Stomach smooth muscle (tissue), 2 donors: ENCODE data around the gene PPFIA1.
"Not testable (repeated sequence)": the region's sequence is repeated elsewhere in the genome, so short reads cannot be mapped to it uniquely, and the experiment has no call there.

Experiments used
- H3K27ac ChIP-seq: one replicate; pipeline ENCODE4 v1.7.0; 2013; ENCODE audit warnings: mild to moderate bottlenecking, low read length, inconsistent platforms
- H3K27me3 ChIP-seq, 2 donors: one replicate each; pipeline ENCODE4 v1.7.0; 2013; ENCODE audit warnings: low read length in 2 of 2; ENCODE audit not compliant: insufficient read depth in 2 of 2, control insufficient read depth in 1 of 2
- H3K36me3 ChIP-seq, 2 donors: one replicate each; pipeline ENCODE4 v1.7.0; 2013; ENCODE audit warnings: low read length in 2 of 2; ENCODE audit not compliant: control insufficient read depth in 2 of 2, insufficient read depth in 2 of 2
- H3K4me1 ChIP-seq: one replicate; pipeline ENCODE4 v1.7.0; 2013; ENCODE audit warnings: low read length; ENCODE audit not compliant: control insufficient read depth, insufficient read depth
- H3K4me3 ChIP-seq, 2 donors: one replicate each; pipeline ENCODE4 v1.7.0; 2013; ENCODE audit warnings: low read length in 2 of 2
- H3K9ac ChIP-seq, 2 donors: one replicate each; pipeline ENCODE4 v1.7.0; 2013; ENCODE audit warnings: low read length in 2 of 2, mild to moderate bottlenecking in 1 of 2
- H3K9me3 ChIP-seq, 2 donors: one replicate each; pipeline ENCODE4 v1.7.0; 2013; ENCODE audit warnings: low read length in 2 of 2; ENCODE audit not compliant: control insufficient read depth in 2 of 2
- donor health status: healthy.
- donor health status: Pancreatic carcinoma.

PPFIA1 gene

GRCh38 chr11:70324376-70325115 is 54.1 kb downstream of the PPFIA1 start:
- Histone ChIP-seq H3K36me3 (peaks cover 16 to 25% of the 10 kb centered on the region in 2 donors), H3K9me3 (no peaks in the 10 kb centered on the region), H3K27me3 (no peaks in the 10 kb centered on the region), H3K27ac (no peak overlapping the region), H3K9ac (no peak overlapping the region), H3K4me3 (no peak overlapping the region), H3K4me1 (peaks cover 7% of the 10 kb centered on the region)

- Histone ChIP-seq H3K9ac (no peak overlapping the region), H3K27ac (no peak overlapping the region), H3K4me3 (no peak overlapping the region)
Measured at GRCh38 chr11:70325824-70326223, 55.3 kb downstream of the PPFIA1 start.

DNA sequence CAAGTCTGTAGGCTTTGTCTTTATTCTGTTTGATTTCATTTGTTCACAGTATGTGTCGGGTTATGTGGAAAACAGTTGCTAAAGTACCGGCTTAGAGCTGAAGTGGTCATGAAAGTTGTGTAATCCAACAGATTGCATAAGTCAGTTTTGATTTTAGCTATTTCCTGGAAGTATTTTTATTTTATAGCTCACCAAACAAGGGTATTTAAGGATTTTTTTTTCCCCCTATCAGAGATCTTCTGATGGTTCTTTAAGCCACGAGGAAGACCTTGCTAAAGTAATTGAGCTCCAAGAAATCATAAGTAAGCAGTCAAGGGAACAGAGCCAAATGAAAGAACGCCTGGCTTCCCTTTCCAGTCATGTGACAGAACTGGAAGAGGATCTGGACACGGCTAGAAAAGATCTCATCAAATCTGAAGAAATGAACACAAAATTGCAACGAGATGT is 55.9 kb downstream of the PPFIA1 start:
- Histone ChIP-seq H3K27ac (no peak overlapping the region), H3K27me3 (no peaks in the 10 kb centered on the region), H3K36me3 (peaks cover 22 to 26% of the 10 kb centered on the region in 2 donors), H3K9ac (no peak overlapping the region), H3K4me3 (no peak overlapping the region), H3K4me1 (peaks cover 7% of the 10 kb centered on the region), H3K9me3 (no peaks in the 10 kb centered on the region)

More at GRCh38 chr11:70325824-70326223, 55.3 kb downstream of the PPFIA1 start:
- peaks cover 22 to 27% of the 10 kb centered on the region in 2 donors for H3K36me3 ChIP-seq
- no peaks in the 10 kb centered on the region for H3K27me3 ChIP-seq
- no peaks in the 10 kb centered on the region for H3K9me3 ChIP-seq
- H3K4me1 ChIP-seq = peaks cover 7% of the 10 kb centered on the region

- H3K9ac ChIP-seq = no peak overlapping the region
- peaks cover 26 to 29% of the 10 kb centered on the region in 2 donors for H3K36me3 ChIP-seq
Measured at GRCh38 chr11:70326833-70327232, 56.3 kb downstream of the PPFIA1 start.

DNA sequence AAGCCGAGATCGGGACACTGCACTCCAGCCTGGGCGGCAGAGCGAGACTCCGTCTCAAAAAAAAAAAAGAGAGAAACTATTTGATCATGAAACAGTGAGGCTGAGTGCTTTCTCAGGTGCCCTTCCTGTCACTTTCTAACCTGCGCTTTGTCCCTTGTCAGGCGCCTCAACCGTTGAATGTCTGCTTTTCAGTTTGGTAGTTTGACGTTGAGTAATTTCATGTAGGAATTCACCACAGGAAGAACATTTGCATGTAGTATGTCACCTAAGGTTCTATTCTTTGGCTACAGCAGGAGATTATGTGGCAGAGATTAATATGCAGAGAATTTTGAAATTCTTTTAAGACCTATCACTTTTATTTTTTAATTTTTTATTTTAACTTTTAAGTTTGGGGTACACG is 57.2 kb downstream of the PPFIA1 start:
- Histone ChIP-seq H3K36me3 (peaks cover 32 to 36% of the 10 kb centered on the region in 2 donors), H3K9ac (no peak overlapping the region), H3K27ac (no peak overlapping the region), H3K9me3 (no peaks in the 10 kb centered on the region), H3K27me3 (no peaks in the 10 kb centered on the region), H3K4me1 (peaks cover 7% of the 10 kb centered on the region), H3K4me3 (no peak overlapping the region)

More at GRCh38 chr11:70326833-70327232, 56.3 kb downstream of the PPFIA1 start:
- Histone ChIP-seq H3K9me3 (no peaks in the 10 kb centered on the region), H3K27ac (no peak overlapping the region), H3K4me1 (peaks cover 7% of the 10 kb centered on the region), H3K27me3 (no peaks in the 10 kb centered on the region), H3K4me3 (no peak overlapping the region)

DNA sequence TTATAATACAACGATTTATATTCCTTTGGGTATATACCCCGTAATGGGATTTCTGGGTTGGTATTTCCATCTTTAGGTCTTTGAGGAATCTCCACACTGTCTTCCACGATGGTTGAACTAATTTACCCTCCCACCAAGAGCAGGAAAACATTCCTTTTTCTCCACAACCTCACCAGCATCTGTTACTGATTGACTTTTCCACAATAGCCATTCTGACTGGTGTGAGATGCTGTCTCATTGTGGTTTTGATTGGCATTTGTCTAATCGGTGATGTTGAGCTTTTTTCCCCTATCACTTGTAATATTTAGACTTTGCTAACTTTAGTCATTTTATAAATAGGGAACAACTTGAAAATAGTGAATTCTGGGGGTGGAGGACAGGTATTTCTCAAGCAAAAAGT is 58.1 kb downstream of the PPFIA1 start:
- H3K36me3 ChIP-seq = peaks cover 39 to 42% of the 10 kb centered on the region in 2 donors
- H3K27ac ChIP-seq = no peak overlapping the region
- no peak overlapping the region for H3K4me3 ChIP-seq
- H3K9ac ChIP-seq = no peak overlapping the region
- H3K27me3 ChIP-seq = no peaks in the 10 kb centered on the region
- H3K4me1 ChIP-seq = peaks cover 1% of the 10 kb centered on the region
- no peaks in the 10 kb centered on the region for H3K9me3 ChIP-seq

DNA sequence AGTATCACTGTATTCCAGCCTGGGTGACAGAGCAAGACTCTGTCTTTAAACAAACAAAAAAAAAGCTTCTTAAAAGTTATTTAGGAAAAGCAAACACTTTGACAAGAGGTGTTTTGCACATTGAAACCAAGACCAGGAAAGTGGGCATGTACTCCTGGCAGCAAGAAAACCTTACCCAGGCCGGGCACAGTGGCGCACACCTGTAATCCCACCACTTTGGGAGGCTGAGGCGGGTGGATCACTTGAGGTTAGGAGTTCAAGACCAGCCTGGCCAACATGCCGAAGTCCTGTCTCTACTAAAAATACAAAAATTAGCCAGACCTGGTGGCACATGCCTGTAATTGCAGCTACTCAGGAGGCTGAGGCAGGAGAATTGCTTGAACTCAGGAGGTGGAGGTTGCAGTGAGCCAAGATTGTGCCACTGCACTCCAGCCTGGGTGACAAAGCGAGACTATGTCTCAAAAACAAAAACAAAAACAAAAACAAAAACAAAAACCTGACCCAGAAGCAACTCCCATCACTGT is 60.9 kb downstream of the PPFIA1 start:
- H3K27ac ChIP-seq, H3K4me1 ChIP-seq, H3K9me3 ChIP-seq, H3K9ac ChIP-seq, H3K4me3 ChIP-seq, H3K27me3 ChIP-seq: not testable (repeated sequence)
- H3K36me3 ChIP-seq = peaks cover 51 to 58% of the 10 kb centered on the region in 2 donors

GRCh38 chr11:70331901-70332300 is 61.4 kb downstream of the PPFIA1 start:
- no peaks in the 10 kb centered on the region for H3K4me1 ChIP-seq
- H3K27me3 ChIP-seq = no peaks in the 10 kb centered on the region
- no peak overlapping the region for H3K4me3 ChIP-seq
- peaks cover 54 to 60% of the 10 kb centered on the region in 2 donors for H3K36me3 ChIP-seq
- H3K27ac ChIP-seq = no peak overlapping the region
- H3K9me3 ChIP-seq = no peaks in the 10 kb centered on the region
- no peak overlapping the region for H3K9ac ChIP-seq

GRCh38 chr11:70332567-70332966 is 62.1 kb downstream of the PPFIA1 start:
- H3K4me3 ChIP-seq = no peak overlapping the region
- peaks cover 55 to 63% of the 10 kb centered on the region in 2 donors for H3K36me3 ChIP-seq
- no peak overlapping the region for H3K9ac ChIP-seq
- H3K9me3 ChIP-seq = no peaks in the 10 kb centered on the region
- H3K27ac ChIP-seq = no peak overlapping the region
- H3K27me3 ChIP-seq = no peaks in the 10 kb centered on the region
- no peaks in the 10 kb centered on the region for H3K4me1 ChIP-seq

GRCh38 chr11:70333261-70333660 is 62.8 kb downstream of the PPFIA1 start:
- H3K9ac ChIP-seq = no peak overlapping the region
- H3K4me1 ChIP-seq = no peaks in the 10 kb centered on the region
- H3K9me3 ChIP-seq = no peaks in the 10 kb centered on the region
- no peak overlapping the region for H3K27ac ChIP-seq
- H3K27me3 ChIP-seq = no peaks in the 10 kb centered on the region
- no peak overlapping the region for H3K4me3 ChIP-seq
- H3K36me3 ChIP-seq = peaks cover 60 to 64% of the 10 kb centered on the region in 2 donors
